ENCODE results near the gene THAP6. TPM values are rescaled to one million over a fixed set of nuclear protein-coding genes. Genes with fewer than 3 reads are reported as not detected.
A peak's percentile ranks its signal among the peaks of the same experiment; 100 is the strongest.
"Not testable (repeated sequence)": the region's sequence is repeated elsewhere in the genome, so short reads cannot be mapped to it uniquely, and the experiment has no call there.

THAP6 gene
- total RNA-seq (2014; rRNA removed; shearing (Covaris generic)): 8.1 and 11.7 TPM in 2 replicates

- DNase-seq (ENCODE audit: low spot score): peak; percentile 97
Observed at GRCh38 chr4:75514131-75514948, at the start of gene THAP6, which contains the start of gene RCHY1. Gene THAP6 (plus strand): TSS chr4:75514473. CDS start chr4:75515453, 980 bp downstream. Gene RCHY1 (minus strand): TSS chr4:75514403. CDS start chr4:75514286, 117 bp downstream.

- no peak for DNase-seq (ENCODE audit: low spot score)
Observed at GRCh38 chr4:75469896-75470295, 44.4 kb upstream of the THAP6 start.

GRCh38 chr4:75470738-75471137 lies 43.5 kb upstream of the THAP6 start:
- DNase-seq (ENCODE audit: low spot score): no peak

GRCh38 chr4:75477201-75477600 lies 37.1 kb upstream of the THAP6 start:
- no peak for DNase-seq (ENCODE audit: low spot score)

GRCh38 chr4:75484190-75484589 lies 30.1 kb upstream of the THAP6 start:
- DNase-seq (ENCODE audit: low spot score): no peak

GRCh38 chr4:75490155-75490554 lies 24.1 kb upstream of the THAP6 start:
- DNase-seq (ENCODE audit: low spot score): peak; percentile 42

GRCh38 chr4:75494563-75494962 lies 19.7 kb upstream of the THAP6 start:
- DNase-seq (ENCODE audit: low spot score): peak; percentile 25

- no peak for DNase-seq (ENCODE audit: low spot score)
Observed at GRCh38 chr4:75495476-75495875, 18.8 kb upstream of the THAP6 start.

- no peak for DNase-seq (ENCODE audit: low spot score)
Observed at GRCh38 chr4:75496406-75496805, 17.9 kb upstream of the THAP6 start.

GRCh38 chr4:75497133-75497532 lies 17.1 kb upstream of the THAP6 start:
- no peak for DNase-seq (ENCODE audit: low spot score)

GRCh38 chr4:75498041-75498440 lies 16.2 kb upstream of the THAP6 start:
- no peak for DNase-seq (ENCODE audit: low spot score)

- no peak for DNase-seq (ENCODE audit: low spot score)
Observed at GRCh38 chr4:75499900-75500299, 14.4 kb upstream of the THAP6 start.

- DNase-seq (ENCODE audit: low spot score): no peak
Observed at GRCh38 chr4:75502671-75503070, 11.6 kb upstream of the THAP6 start.

GRCh38 chr4:75505630-75506029 lies 8.6 kb upstream of the THAP6 start:
- DNase-seq (ENCODE audit: low spot score): no peak

- not testable (repeated sequence) for DNase-seq (ENCODE audit: low spot score)
Observed at GRCh38 chr4:75509592-75509991, 4.7 kb upstream of the THAP6 start.

- DNase-seq (ENCODE audit: low spot score): no peak
Observed at GRCh38 chr4:75511841-75512240, 2.4 kb upstream of the THAP6 start.

GRCh38 chr4:75512386-75513211 lies 1.7 kb upstream of the THAP6 start:
- DNase-seq (ENCODE audit: low spot score): peak; percentile 45

GRCh38 chr4:75513526-75514130 lies 645 bp upstream of the THAP6 start:
- no peak for DNase-seq (ENCODE audit: low spot score)

- no peak for DNase-seq (ENCODE audit: low spot score)
Observed at GRCh38 chr4:75514949-75515612, 808 bp downstream of the THAP6 start.

- no peak for DNase-seq (ENCODE audit: low spot score)
Observed at GRCh38 chr4:75516144-75516543, 1.9 kb downstream of the THAP6 start.

GRCh38 chr4:75519452-75519851 lies 5.2 kb downstream of the THAP6 start:
- DNase-seq (ENCODE audit: low spot score): not testable (repeated sequence)

- DNase-seq (ENCODE audit: low spot score): no peak
Observed at GRCh38 chr4:75525086-75525485, 10.8 kb downstream of the THAP6 start.

Measured in H4 (cell line).